Breast epithelium (tissue), 4 donors: ENCODE results near the gene INKA1. TPM values are rescaled to one million over a fixed set of nuclear protein-coding genes. Genes with fewer than 3 reads are reported as not detected.

ENCODE experiments used
- DNase-seq, 2 donors: peaks; one replicate each; pipeline ENCODE4 v3.0.0-alpha.2; 2019; ENCODE audit warnings: low spot score in 2 of 2
- H3K27ac ChIP-seq, 2 donors: fragments of 200-600 bp; sonication (generic) in 1 of 2; one replicate each; pipeline ENCODE4 v1.5.1; 2016 to 2019; ENCODE audit warnings: mild to moderate bottlenecking in 1 of 2
- H3K27me3 ChIP-seq, 2 donors: fragments of 200-600 bp; sonication (generic) in 1 of 2; one replicate each; pipeline versions ENCODE4 v1.5.1 to v1.6.0; 2017 to 2019; ENCODE audit warnings: control low read depth in 1 of 2, mild to moderate bottlenecking in 1 of 2
- H3K36me3 ChIP-seq: fragments of 200-600 bp; one replicate; pipeline ENCODE4 v1.5.1; 2019
- H3K4me1 ChIP-seq, 2 donors: fragments of 200-600 bp; sonication (generic); one replicate each; pipeline ENCODE4 v1.5.1; 2016 to 2019; ENCODE audit warnings: control low read depth in 1 of 2
- H3K4me3 ChIP-seq, 3 donors: fragments of 200-600 bp; sonication (generic); 1 replicate in 2 of 3; 2 replicates in 1 of 3; pipeline ENCODE4 v1.5.1; 2016 to 2019; ENCODE audit warnings: mild to moderate bottlenecking in 3 of 3, moderate library complexity in 2 of 3
- H3K9me3 ChIP-seq, 2 donors: fragments of 200-600 bp; sonication (generic) in 1 of 2; one replicate each; pipeline ENCODE4 v1.5.1; 2016 to 2019; ENCODE audit warnings: control low read depth in 1 of 2
- CTCF ChIP-seq, 3 donors: fragments of 450-650 bp; IDR thresholded peaks; one replicate each; pipeline ENCODE4 v1.5.1; 2016 to 2017; ENCODE audit warnings: antibody characterized with exemption in 3 of 3, mild to moderate bottlenecking in 3 of 3, moderate library complexity in 3 of 3
- POLR2A ChIP-seq: fragments of 450-650 bp; IDR thresholded peaks from one replicate; pipeline ENCODE4 v1.6.1; 2016; ENCODE audit warnings: antibody characterized with exemption, mild to moderate bottlenecking, moderate library complexity
- POLR2AphosphoS5 ChIP-seq, 3 donors: sonication (generic); formaldehyde crosslinking; IDR thresholded peaks; one replicate each; pipeline ENCODE4 v1.6.1; 2017; ENCODE audit warnings: antibody characterized with exemption in 3 of 3
- intact Hi-C: fragments of 100-400 bp; cut with DNase I; formaldehyde crosslinking; loops from one replicate; pipeline ENCODE4 v1.15.1; 2023; ENCODE audit warnings: low total_unique reads
- total RNA-seq, 3 donors: library from RNA; depleted of rRNA; stranded (reverse); fragments of >200 nt; gene quantifications; one replicate each; pipeline ENCODE4 v1.1.0, GENCODE V29; 2016

INKA1 gene
- total RNA-seq, 3 donors from 2014 or later, result 2.3 to 4.5 (median 4.2) TPM

DNA sequence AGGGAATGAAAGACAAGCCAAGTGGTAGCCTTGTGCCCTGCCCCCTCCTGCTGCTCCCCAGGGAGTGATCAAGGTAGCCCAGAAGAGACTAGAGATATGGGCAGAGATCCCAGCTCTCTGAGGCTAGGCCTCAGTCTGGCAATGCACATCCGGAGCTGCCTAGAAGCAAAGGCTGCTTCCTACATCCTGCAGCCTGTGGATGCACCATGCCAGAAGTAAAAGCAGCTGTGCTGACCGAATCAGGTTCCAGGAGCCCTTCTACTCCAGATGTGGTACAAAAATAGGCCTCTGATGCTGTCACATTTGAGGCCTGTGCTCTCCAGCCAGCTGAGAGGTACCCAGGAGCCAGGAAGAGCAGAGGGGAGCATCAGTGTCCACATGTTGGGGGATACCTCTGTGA lies 37.3 kb downstream of the INKA1 start:
- no peaks in the 10 kb centered on the region for H3K9me3 ChIP-seq
- no peak for TF ChIP-seq CTCF (IDR thresholded peaks at IDR 0.05)
- intact Hi-C loops, result loop anchor here (5.0 kb wide), 1 partner anchor 33 kb away; no protein-coding TSS in a partner anchor

DNA sequence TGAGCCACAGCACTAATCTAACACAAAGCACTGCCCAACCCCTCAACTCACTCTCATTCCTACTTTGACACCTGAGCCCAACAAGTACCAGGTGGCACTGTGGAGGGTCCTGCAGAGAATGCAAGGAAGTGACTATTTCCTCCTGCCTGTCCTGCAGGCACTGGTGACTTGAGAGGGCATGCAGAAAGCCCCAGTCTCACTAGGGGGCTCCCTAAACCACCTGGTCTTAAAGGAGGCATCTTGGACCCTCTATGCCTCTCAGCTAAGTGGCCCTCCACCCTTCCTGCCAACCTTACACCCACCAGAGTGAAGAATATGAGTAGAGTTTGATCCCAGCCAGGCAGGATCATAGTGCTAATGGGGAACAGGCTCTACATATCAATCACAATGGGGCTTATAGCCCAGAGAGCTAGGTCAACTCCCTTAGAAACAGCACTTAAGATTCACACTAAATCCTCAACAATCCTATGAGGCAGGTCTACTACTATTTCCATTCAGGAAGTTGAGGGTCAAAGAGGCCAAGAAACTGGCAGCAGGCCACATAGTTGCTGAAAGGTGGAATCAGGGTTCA lies 38.1 kb downstream of the INKA1 start:
- no peaks in the 10 kb centered on the region for H3K36me3 ChIP-seq
- no peak overlapping the region for H3K27ac ChIP-seq
- H3K27me3 ChIP-seq, result no peaks in the 10 kb centered on the region
- no peak for DNase-seq
- no peak overlapping the region for H3K4me3 ChIP-seq
- TF ChIP-seq POLR2A (no peak), POLR2AphosphoS5 (IDR thresholded peaks at IDR 0.05) (no peak), CTCF (IDR thresholded peaks at IDR 0.05) (no peak)
- intact Hi-C loops, result loop anchor here (5.0 kb wide), 1 partner anchor 34 kb away; no protein-coding TSS in a partner anchor
- no peaks in the 10 kb centered on the region for H3K4me1 ChIP-seq
- no peaks in the 10 kb centered on the region for H3K9me3 ChIP-seq

More for the DNA sequence above, 37.3 kb downstream of the INKA1 start:
- Histone ChIP-seq H3K4me3 (no peak overlapping the region), H3K27me3 (no peaks in the 10 kb centered on the region), H3K4me1 (no peaks in the 10 kb centered on the region), H3K36me3 (no peaks in the 10 kb centered on the region), H3K27ac (no peak overlapping the region)
- no peak for DNase-seq

DNA sequence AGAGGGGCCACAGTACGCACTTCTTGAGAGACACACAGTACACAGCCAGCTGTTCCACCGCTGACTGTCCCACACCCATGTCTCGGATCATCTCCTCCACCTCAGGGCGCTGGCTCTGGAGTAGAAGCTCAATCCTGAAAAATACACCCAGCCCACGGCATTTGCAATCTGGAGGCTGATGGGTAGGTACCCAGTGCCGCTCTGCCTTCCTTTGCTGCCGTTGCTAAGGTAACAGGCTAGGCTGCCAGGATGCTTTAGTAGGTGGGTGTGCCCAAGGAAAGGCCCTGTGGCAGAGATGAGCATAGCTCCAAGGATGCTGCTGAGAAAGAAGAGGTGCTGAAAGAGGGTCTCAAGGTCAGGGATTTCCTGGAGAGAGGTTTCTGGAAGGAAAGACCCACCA lies 38.7 kb downstream of the INKA1 start:
- H3K4me3 ChIP-seq, result no peak overlapping the region
- no peak for TF ChIP-seq POLR2A
- TF ChIP-seq CTCF (IDR thresholded peaks at IDR 0.05), result no peak
- TF ChIP-seq POLR2AphosphoS5 (IDR thresholded peaks at IDR 0.05), result no peak

DNA sequence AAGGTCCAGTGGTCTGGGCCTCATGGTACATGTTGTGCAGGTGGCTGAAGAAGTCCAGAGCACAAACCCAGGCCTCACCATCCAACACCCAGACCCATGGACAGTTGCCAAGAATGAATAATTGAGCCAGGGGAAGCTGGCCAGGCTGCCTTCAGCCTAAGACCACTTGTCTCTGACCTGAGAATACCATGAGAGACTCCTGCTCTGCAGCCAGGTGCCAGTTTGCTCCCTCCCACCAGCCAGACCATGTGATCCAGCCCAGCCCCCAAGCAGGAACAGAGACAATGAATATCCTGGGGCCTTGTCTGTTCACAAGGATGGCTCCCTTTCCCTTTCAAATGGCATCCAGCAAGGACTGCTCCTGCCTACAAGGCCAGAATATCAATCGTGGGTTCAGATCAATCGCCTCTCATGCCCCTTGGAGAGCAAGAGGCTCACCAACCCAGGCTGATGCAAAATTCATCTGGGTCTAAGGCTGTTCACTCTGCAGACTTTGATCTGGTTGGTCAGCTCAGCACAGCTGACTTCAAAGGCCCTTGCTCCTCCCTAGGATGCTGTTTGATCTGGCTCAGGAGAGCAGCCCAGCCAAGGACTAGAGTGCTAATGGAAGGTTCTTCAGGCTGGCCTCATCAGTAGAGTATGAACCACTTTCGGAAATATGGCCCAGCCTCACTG lies 39.9 kb downstream of the INKA1 start:
- Histone ChIP-seq H3K27me3 (no peaks in the 10 kb centered on the region), H3K36me3 (no peaks in the 10 kb centered on the region), H3K27ac (no peak overlapping the region), H3K4me1 (no peaks in the 10 kb centered on the region), H3K9me3 (no peaks in the 10 kb centered on the region), H3K4me3 (no peak overlapping the region)
- no peak for DNase-seq
- intact Hi-C loops, result loop anchor here (5.0 kb wide), 1 partner anchor 36 kb away; no protein-coding TSS in a partner anchor
- TF ChIP-seq POLR2A (no peak), CTCF (IDR thresholded peaks at IDR 0.05) (no peak), POLR2AphosphoS5 (IDR thresholded peaks at IDR 0.05) (no peak)

More for the DNA sequence above, 38.7 kb downstream of the INKA1 start:
- H3K36me3 ChIP-seq, result no peaks in the 10 kb centered on the region
- no peaks in the 10 kb centered on the region for H3K27me3 ChIP-seq
- H3K4me1 ChIP-seq, result no peaks in the 10 kb centered on the region
- DNase-seq, result no peak
- no peak overlapping the region for H3K27ac ChIP-seq
- no peaks in the 10 kb centered on the region for H3K9me3 ChIP-seq
- intact Hi-C loops, result loop anchor here (5.0 kb wide), 1 partner anchor 35 kb away; no protein-coding TSS in a partner anchor

- H3K27ac ChIP-seq, result no peak overlapping the region
- TF ChIP-seq POLR2AphosphoS5 (IDR thresholded peaks at IDR 0.05) (no peak), CTCF (IDR thresholded peaks at IDR 0.05) (no peak), POLR2A (no peak)
- intact Hi-C loops, result loop anchor here (5.0 kb wide), 1 partner anchor 37 kb away; no protein-coding TSS in a partner anchor
- no peaks in the 10 kb centered on the region for H3K4me1 ChIP-seq
- H3K9me3 ChIP-seq, result no peaks in the 10 kb centered on the region
- no peaks in the 10 kb centered on the region for H3K36me3 ChIP-seq
- H3K27me3 ChIP-seq, result no peaks in the 10 kb centered on the region
- no peak overlapping the region for H3K4me3 ChIP-seq
- no peak for DNase-seq
Measured at GRCh38 chr3:49844464-49845183, 41.6 kb downstream of the INKA1 start.
